ENCODE data around the gene FOXI3.

GRCh38 chr2:88416016-88416663, 36.4 kb downstream of the FOXI3 start:
- no peak for TF ChIP-seq CTCF (optimal IDR thresholded peaks at IDR 0.05 in 1 of 3, IDR thresholded peaks at IDR 0.05 in 1 of 3, conservative IDR thresholded peaks at IDR 0.05 in 1 of 3; ENCODE audit: extremely low read depth in 1 of 3, insufficient read depth in 2 of 3, low read length in 3 of 3)
- TF ChIP-seq EZH2 (IDR thresholded peaks at IDR 0.05; ENCODE audit: low read length) = no peak

Measured in keratinocyte (primary cell).